Caco-2 (cell line): ENCODE measurements around the gene MAPK8IP3. TPM values are rescaled to one million over a fixed set of nuclear protein-coding genes. Genes with fewer than 3 reads are reported as not detected.

ENCODE experiments used
- Bru-seq: library from RNA; stranded (reverse); fragments of 400-500 nt; gene quantifications from one replicate; lab custom pipeline; 2021; lab: Mats Ljungman, UMichigan
- BruChase-seq, 2 experiments: library from RNA; stranded (reverse); fragments of 400-500 nt; gene quantifications; one replicate each; lab custom pipeline; 2021; lab: Mats Ljungman, UMichigan
- BruUV-seq: library from RNA; stranded (reverse); fragments of 400-500 nt; replicated peaks from 2 replicates; lab custom pipeline; 2021; lab: Mats Ljungman, UMichigan
- CTCF ChIA-PET: fragments of 300-600 bp; sonication (Branson Sonifier 250); formaldehyde crosslinking; loops from one replicate; lab custom pipeline; 2022; ENCODE audit warnings: antibody characterized with exemption; lab: Charles Lee
- POLR2A ChIA-PET: fragments of 300-600 bp; sonication (Branson Sonifier 250); formaldehyde crosslinking; loops from one replicate; lab custom pipeline; 2022; ENCODE audit warnings: antibody characterized with exemption; lab: Charles Lee
- DNase-seq, 2 experiments: peaks; one replicate each; pipeline versions ENCODE4 v3.0.0 to v3.0.0-alpha.2; 2020 to 2022
- H3K27me3 ChIP-seq: replicated peaks from 2 replicates; pipeline ENCODE4 v1.6.0; 2011; ENCODE audit warnings: low read length; ENCODE audit not compliant: control insufficient read depth, insufficient read depth
- H3K36me3 ChIP-seq: 2 replicates; pipeline ENCODE4 v1.5.1; 2011; ENCODE audit warnings: low read length; ENCODE audit not compliant: control insufficient read depth, insufficient read depth
- H3K4me1 ChIP-seq: fragments of 250-450 bp; sonication (Bioruptor Pico); 2 replicates; pipeline ENCODE4 v1.5.1; 2020; ENCODE audit warnings: mild to moderate bottlenecking
- H3K4me3 ChIP-seq: 2 replicates; pipeline ENCODE4 v1.5.1; 2011; ENCODE audit warnings: low read depth, mild to moderate bottlenecking, control low read depth, low read length
- H3K9me3 ChIP-seq: fragments of 250-450 bp; sonication (Bioruptor Pico); 2 replicates; pipeline ENCODE4 v1.5.1; 2020; ENCODE audit warnings: mild to moderate bottlenecking, moderate library complexity
- H3K27ac Mint-ChIP-seq: one replicate; pipeline ENCODE4 v1.8.0; 2022; ENCODE audit warnings: mixed read lengths; ENCODE audit not compliant: unreplicated experiment
- H3K27me3 Mint-ChIP-seq: one replicate; pipeline ENCODE4 v1.8.0; 2022; ENCODE audit warnings: mixed read lengths; ENCODE audit not compliant: insufficient read depth, unreplicated experiment
- H3K36me3 Mint-ChIP-seq: one replicate; pipeline ENCODE4 v1.8.0; 2022; ENCODE audit warnings: mild to moderate bottlenecking, mixed read lengths; ENCODE audit not compliant: insufficient read depth, unreplicated experiment
- H3K4me1 Mint-ChIP-seq: one replicate; pipeline ENCODE4 v1.8.0; 2022; ENCODE audit warnings: low read depth, mixed read lengths; ENCODE audit not compliant: unreplicated experiment
- H3K4me3 Mint-ChIP-seq: one replicate; pipeline ENCODE4 v1.8.0; 2022; ENCODE audit warnings: mild to moderate bottlenecking, moderate library complexity, mixed read lengths; ENCODE audit not compliant: unreplicated experiment
- H3K9me3 Mint-ChIP-seq: one replicate; pipeline ENCODE4 v1.8.0; 2022; ENCODE audit warnings: mixed read lengths; ENCODE audit not compliant: unreplicated experiment
- CTCF ChIP-seq, 2 experiments: fragments of 200-600 bp in 1 of 2; IDR thresholded peaks; 1 replicate in 1 of 2; 2 replicates in 1 of 2; pipeline versions ENCODE4 v1.5.1 to v1.8.0; 2011 to 2022; ENCODE audit warnings: antibody characterized with exemption in 1 of 2, control low read depth in 1 of 2, inconsistent platforms in 1 of 2, low read depth in 1 of 2, low read length in 1 of 2, mild to moderate bottlenecking in 1 of 2, moderate library complexity in 1 of 2; ENCODE audit not compliant: insufficient read depth in 1 of 2, severe bottlenecking in 1 of 2, unreplicated experiment in 1 of 2
- intact Hi-C: fragments of 100-400 bp; cut with micrococcal nuclease; formaldehyde crosslinking; loops from one replicate; pipeline ENCODE4 v1.10.0; 2022; ENCODE audit not compliant: unreplicated experiment
- long read RNA-seq: library from polyadenylated mRNA; stranded (forward); transcript quantifications from one replicate; pipeline ENCODE4 v2.0.0, GENCODE V29; 2022
- total RNA-seq: library from RNA; stranded (reverse); gene quantifications from 2 replicates; pipeline ENCODE4 v1.2.3, GENCODE V29; 2022

Gene MAPK8IP3, protein sequence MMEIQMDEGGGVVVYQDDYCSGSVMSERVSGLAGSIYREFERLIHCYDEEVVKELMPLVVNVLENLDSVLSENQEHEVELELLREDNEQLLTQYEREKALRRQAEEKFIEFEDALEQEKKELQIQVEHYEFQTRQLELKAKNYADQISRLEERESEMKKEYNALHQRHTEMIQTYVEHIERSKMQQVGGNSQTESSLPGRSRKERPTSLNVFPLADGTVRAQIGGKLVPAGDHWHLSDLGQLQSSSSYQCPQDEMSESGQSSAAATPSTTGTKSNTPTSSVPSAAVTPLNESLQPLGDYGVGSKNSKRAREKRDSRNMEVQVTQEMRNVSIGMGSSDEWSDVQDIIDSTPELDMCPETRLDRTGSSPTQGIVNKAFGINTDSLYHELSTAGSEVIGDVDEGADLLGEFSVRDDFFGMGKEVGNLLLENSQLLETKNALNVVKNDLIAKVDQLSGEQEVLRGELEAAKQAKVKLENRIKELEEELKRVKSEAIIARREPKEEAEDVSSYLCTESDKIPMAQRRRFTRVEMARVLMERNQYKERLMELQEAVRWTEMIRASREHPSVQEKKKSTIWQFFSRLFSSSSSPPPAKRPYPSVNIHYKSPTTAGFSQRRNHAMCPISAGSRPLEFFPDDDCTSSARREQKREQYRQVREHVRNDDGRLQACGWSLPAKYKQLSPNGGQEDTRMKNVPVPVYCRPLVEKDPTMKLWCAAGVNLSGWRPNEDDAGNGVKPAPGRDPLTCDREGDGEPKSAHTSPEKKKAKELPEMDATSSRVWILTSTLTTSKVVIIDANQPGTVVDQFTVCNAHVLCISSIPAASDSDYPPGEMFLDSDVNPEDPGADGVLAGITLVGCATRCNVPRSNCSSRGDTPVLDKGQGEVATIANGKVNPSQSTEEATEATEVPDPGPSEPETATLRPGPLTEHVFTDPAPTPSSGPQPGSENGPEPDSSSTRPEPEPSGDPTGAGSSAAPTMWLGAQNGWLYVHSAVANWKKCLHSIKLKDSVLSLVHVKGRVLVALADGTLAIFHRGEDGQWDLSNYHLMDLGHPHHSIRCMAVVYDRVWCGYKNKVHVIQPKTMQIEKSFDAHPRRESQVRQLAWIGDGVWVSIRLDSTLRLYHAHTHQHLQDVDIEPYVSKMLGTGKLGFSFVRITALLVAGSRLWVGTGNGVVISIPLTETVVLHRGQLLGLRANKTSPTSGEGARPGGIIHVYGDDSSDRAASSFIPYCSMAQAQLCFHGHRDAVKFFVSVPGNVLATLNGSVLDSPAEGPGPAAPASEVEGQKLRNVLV (N-terminal part only)
- total RNA-seq (60.5 and 74.9 TPM in 2 replicates), Bru-seq, nascent RNA (percentile 53 among the genes with signal in this experiment), BruChase-seq, experiment 1, labeled RNA remaining after a 2-hour chase (percentile 60 among the genes with signal in this experiment), BruChase-seq, experiment 2, labeled RNA remaining after a 6-hour chase (percentile 71 among the genes with signal in this experiment)
- long read RNA-seq, partial matches to known transcripts: 18 of 25 reads
- long read RNA-seq, other reads (novel, unspliced or antisense): 3 of 25 reads

GRCh38 chr16:1705688-1706385 lies at the start of gene MAPK8IP3:
TSS of gene MAPK8IP3 (plus strand) at chr16:1706195. CDS start at chr16:1706340, 145 bp downstream.
- peak within 1 kb of the TSS; percentile 89 for H3K4me3 Mint-ChIP-seq
- peak within 1 kb of the TSS; percentile 99 for H3K4me3 ChIP-seq
- POLR2A ChIA-PET: interaction anchor here (0.6 to 1.9 kb wide), 8 partner anchors 14 to 259 kb away, joined by 3 to 17 read pairs (median 6); partner anchors contain the start of genes EME2, JPT2, MRPS34 and NUBP2
- CTCF ChIA-PET: interaction anchor here (0.6 to 1.7 kb wide), 18 partner anchors 8 to 450 kb away, joined by 3 to 35 read pairs (median 4); partner anchors contain the start of genes JPT2, MSRB1, NUBP2 and SPSB3
- TF ChIP-seq CTCF (IDR thresholded peaks at IDR 0.05; ENCODE audit: insufficient read depth in 1 of 2, low read depth in 1 of 2, low read length in 1 of 2, severe bottlenecking in 1 of 2, unreplicated experiment in 1 of 2): peak; percentile 48 to 89
- BruUV-seq: no TSS peak
- no peaks in the 10 kb centered on the region for H3K9me3 ChIP-seq
- peaks cover 62% of the 10 kb centered on the region for H3K36me3 Mint-ChIP-seq
- intact Hi-C loops: loop anchor here (1.0 to 5.0 kb wide), 3 partner anchors 17 to 94 kb away; partner anchors contain the start of genes CRAMP1, IFT140 and JPT2
- peak; percentile 85 to 97 for DNase-seq
- no peaks in the 10 kb centered on the region for H3K9me3 Mint-ChIP-seq
- no peaks in the 10 kb centered on the region for H3K27me3 Mint-ChIP-seq
- H3K4me1 Mint-ChIP-seq: peaks cover 8% of the 10 kb centered on the region
- no peaks in the 10 kb centered on the region for H3K27me3 ChIP-seq
- H3K27ac Mint-ChIP-seq: peak within 1 kb of the TSS; percentile 98
- H3K36me3 ChIP-seq: peaks cover 1% of the 10 kb centered on the region
- H3K4me1 ChIP-seq: no peaks in the 10 kb centered on the region; the same call in 1 of the 2 replicates

GRCh38 chr16:1656808-1657617 lies 49.0 kb upstream of the MAPK8IP3 start:
- BruUV-seq: no TSS peak
- no peaks in the 10 kb centered on the region for H3K4me1 ChIP-seq
- peaks cover 2% of the 10 kb centered on the region for H3K36me3 ChIP-seq
- no peaks in the 10 kb centered on the region for H3K27me3 ChIP-seq
- intact Hi-C loops: no loop called here
- DNase-seq: no peak
- ChIA-PET CTCF (no interaction called here), POLR2A (no interaction called here)
- no peak for TF ChIP-seq CTCF (IDR thresholded peaks at IDR 0.05; ENCODE audit: insufficient read depth in 1 of 2, low read depth in 1 of 2, low read length in 1 of 2, severe bottlenecking in 1 of 2, unreplicated experiment in 1 of 2)
- H3K9me3 ChIP-seq: no peaks in the 10 kb centered on the region
- Mint-ChIP-seq H3K27ac (no peak overlapping the region), H3K27me3 (no peaks in the 10 kb centered on the region), H3K4me3 (no peak overlapping the region), H3K9me3 (peaks cover under 1% of the 10 kb centered on the region), H3K4me1 (no peaks in the 10 kb centered on the region), H3K36me3 (peaks cover 43% of the 10 kb centered on the region)
- H3K4me3 ChIP-seq: no peak overlapping the region
